HepG2 (cell line): ENCODE measurements around the gene ERLEC1. TPM values are rescaled to one million over a fixed set of nuclear protein-coding genes. Genes with fewer than 3 reads are reported as not detected.

ENCODE experiments used
- HMGA1 ChIP-seq: sonication (generic); formaldehyde crosslinking; conservative IDR thresholded peaks from 2 replicates; pipeline ENCODE4 v1.4.0; 2020; ENCODE audit warnings: missing genetic modification reagents
- HOXD1 ChIP-seq: sonication (generic); formaldehyde crosslinking; IDR thresholded peaks from 2 replicates; pipeline ENCODE4 v1.5.0; 2020; ENCODE audit warnings: missing genetic modification reagents
- PAWR ChIP-seq: sonication (generic); formaldehyde crosslinking; IDR thresholded peaks from 2 replicates; pipeline ENCODE4 v1.4.0; 2020; ENCODE audit warnings: missing genetic modification reagents, mild to moderate bottlenecking, borderline replicate concordance
- SIX1 ChIP-seq: sonication (generic); formaldehyde crosslinking; IDR thresholded peaks from 2 replicates; pipeline ENCODE4 v1.4.0; 2020; ENCODE audit warnings: missing genetic modification reagents, borderline replicate concordance
- SMC3 ChIP-seq: IDR thresholded peaks from 2 replicates; pipeline ENCODE4 v1.6.1; 2011; ENCODE audit warnings: low read length, improper control_type of control experiment
- TEAD3 ChIP-seq: optimal IDR thresholded peaks from 2 replicates; pipeline ENCODE3; 2016; ENCODE audit warnings: borderline replicate concordance
- TP53 ChIP-seq: sonication (generic); formaldehyde crosslinking; conservative IDR thresholded peaks from 2 replicates; pipeline ENCODE4 v1.4.0; 2020; ENCODE audit warnings: missing genetic modification reagents
- ZNF207 ChIP-seq: fragments of 450-650 bp; IDR thresholded peaks from 2 replicates; pipeline ENCODE4 v1.6.1; 2016; ENCODE audit warnings: antibody characterized with exemption, borderline replicate concordance
- ZNF263 ChIP-seq: sonication (generic); formaldehyde crosslinking; IDR thresholded peaks from 2 replicates; pipeline ENCODE4 v1.4.0; 2020; ENCODE audit warnings: missing genetic modification reagents
- ZNF44 ChIP-seq: sonication (generic); formaldehyde crosslinking; IDR thresholded peaks from 2 replicates; pipeline ENCODE4 v1.5.1; 2020; ENCODE audit warnings: mild to moderate bottlenecking, missing genetic modification reagents
- ZNF772 ChIP-seq: sonication (generic); formaldehyde crosslinking; IDR thresholded peaks from 2 replicates; pipeline ENCODE4 v1.5.0; 2020; ENCODE audit warnings: mild to moderate bottlenecking, missing genetic modification reagents
- ZNF790 ChIP-seq: sonication (generic); formaldehyde crosslinking; IDR thresholded peaks from 2 replicates; pipeline ENCODE4 v1.8.0; 2022; ENCODE audit warnings: missing genetic modification reagents, mild to moderate bottlenecking, borderline replicate concordance
- polyA plus RNA-seq, 8 experiments: library from polyadenylated mRNA; depleted of rRNA in 3 of 8; stranded (reverse) in 7 of 8; unstranded in 1 of 8; fragments of >200 nt; fragmentation: Illumina TruSeq in 4 of 8; extraction: Trizol in 4 of 8; gene quantifications; 2 replicates each; pipeline versions ENCODE4 v1.2.1 to v1.2.3, GENCODE V29; 2011 to 2016; ENCODE audit warnings: low read depth in 4 of 8, missing spikeins in 1 of 8, mixed read lengths in 1 of 8; ENCODE audit not compliant: insufficient read depth in 1 of 8
- total RNA-seq, 5 experiments: library from RNA; depleted of rRNA; stranded (reverse); fragments of >200 nt; fragmentation: Illumina TruSeq; extraction: Trizol; gene quantifications; 2 replicates each; pipeline ENCODE4 v1.2.3, GENCODE V29; 2016; ENCODE audit warnings: low read depth in 1 of 5
- TF ChIP-seq, protein P1 (sequence below): sonication (generic); formaldehyde crosslinking; IDR thresholded peaks from 2 replicates; pipeline ENCODE4 v1.9.0; 2021; ENCODE audit warnings: missing genetic modification reagents, borderline replicate concordance
- TF ChIP-seq, protein P2 (sequence below): sonication (generic); formaldehyde crosslinking; IDR thresholded peaks from 2 replicates; pipeline ENCODE4 v1.4.0; 2020; ENCODE audit warnings: missing genetic modification reagents
- TF ChIP-seq, protein P3 (sequence below): sonication (generic); formaldehyde crosslinking; IDR thresholded peaks from 2 replicates; pipeline ENCODE4 v1.4.0; 2020; ENCODE audit warnings: missing genetic modification reagents

The ERLEC1 gene
- total and polyA plus RNA-seq, 2 of the 13 experiments (the other 11 are each of a cell fraction or from before 2014, with no cell fraction given), result 87.3 to 88.4 TPM

DNA sequence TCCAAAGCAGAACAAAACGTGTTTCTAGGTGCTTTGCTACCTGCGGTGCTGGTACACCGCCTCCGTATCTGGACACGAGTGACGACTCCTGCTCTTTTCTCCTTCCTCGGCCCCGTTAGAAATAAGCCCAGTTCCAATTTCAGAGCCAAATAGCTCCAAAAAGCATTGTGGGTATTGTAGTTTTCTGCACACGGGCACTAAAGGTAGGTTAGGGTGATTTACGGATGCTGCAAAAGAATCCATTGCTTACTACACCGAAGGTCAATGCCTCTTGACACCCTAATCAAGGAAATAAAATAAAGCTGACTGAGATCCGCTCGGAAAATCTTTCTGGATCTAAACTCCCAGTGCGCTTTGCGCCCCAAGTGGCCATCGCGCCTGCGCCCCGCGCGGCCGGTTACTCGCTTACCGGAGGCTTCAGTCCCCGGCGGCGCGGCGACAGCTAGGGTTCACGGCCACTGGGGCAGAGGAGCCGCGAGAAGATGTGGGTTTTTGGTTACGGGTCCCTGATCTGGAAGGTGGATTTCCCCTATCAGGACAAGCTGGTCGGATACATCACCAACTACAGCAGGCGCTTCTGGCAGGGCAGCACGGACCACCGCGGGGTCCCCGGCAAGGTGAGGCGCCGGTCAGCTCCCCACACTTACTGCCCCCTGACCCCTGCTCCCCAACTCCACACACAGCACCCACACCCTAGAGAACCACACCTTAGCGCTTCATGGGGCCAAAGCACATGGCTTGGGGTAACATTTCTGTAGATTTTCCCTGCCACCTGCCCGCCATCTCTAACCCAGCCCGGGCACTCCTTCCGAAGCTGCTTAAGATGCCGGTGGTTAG, 19.2 kb upstream of the ERLEC1 start, which contains the start of gene CHAC2 (continued):
- TF ChIP-seq, protein P1, sequence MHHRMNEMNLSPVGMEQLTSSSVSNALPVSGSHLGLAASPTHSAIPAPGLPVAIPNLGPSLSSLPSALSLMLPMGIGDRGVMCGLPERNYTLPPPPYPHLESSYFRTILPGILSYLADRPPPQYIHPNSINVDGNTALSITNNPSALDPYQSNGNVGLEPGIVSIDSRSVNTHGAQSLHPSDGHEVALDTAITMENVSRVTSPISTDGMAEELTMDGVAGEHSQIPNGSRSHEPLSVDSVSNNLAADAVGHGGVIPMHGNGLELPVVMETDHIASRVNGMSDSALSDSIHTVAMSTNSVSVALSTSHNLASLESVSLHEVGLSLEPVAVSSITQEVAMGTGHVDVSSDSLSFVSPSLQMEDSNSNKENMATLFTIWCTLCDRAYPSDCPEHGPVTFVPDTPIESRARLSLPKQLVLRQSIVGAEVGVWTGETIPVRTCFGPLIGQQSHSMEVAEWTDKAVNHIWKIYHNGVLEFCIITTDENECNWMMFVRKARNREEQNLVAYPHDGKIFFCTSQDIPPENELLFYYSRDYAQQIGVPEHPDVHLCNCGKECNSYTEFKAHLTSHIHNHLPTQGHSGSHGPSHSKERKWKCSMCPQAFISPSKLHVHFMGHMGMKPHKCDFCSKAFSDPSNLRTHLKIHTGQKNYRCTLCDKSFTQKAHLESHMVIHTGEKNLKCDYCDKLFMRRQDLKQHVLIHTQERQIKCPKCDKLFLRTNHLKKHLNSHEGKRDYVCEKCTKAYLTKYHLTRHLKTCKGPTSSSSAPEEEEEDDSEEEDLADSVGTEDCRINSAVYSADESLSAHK (CRISPR knock-in tag), result no peak
- TF ChIP-seq SMC3 (no peak), ZNF207 (no peak), ZNF772 (no peak; the same call in 1 of the 2 replicates), ZNF263 (no peak), TP53 (CRISPR knock-in tag) (no peak), PAWR (CRISPR knock-in tag) (no peak), SIX1 (0 out of 2 replicates have a peak, but pooled peaks have one; percentile 7), HMGA1 (CRISPR knock-in tag) (no peak), TEAD3 (no peak), HOXD1 (CRISPR knock-in tag) (no peak), ZNF44 (no peak; the same call in 1 of the 2 replicates), ZNF790 (peak; percentile 55; the same call in 1 of the 2 replicates)
- TF ChIP-seq, protein P2, sequence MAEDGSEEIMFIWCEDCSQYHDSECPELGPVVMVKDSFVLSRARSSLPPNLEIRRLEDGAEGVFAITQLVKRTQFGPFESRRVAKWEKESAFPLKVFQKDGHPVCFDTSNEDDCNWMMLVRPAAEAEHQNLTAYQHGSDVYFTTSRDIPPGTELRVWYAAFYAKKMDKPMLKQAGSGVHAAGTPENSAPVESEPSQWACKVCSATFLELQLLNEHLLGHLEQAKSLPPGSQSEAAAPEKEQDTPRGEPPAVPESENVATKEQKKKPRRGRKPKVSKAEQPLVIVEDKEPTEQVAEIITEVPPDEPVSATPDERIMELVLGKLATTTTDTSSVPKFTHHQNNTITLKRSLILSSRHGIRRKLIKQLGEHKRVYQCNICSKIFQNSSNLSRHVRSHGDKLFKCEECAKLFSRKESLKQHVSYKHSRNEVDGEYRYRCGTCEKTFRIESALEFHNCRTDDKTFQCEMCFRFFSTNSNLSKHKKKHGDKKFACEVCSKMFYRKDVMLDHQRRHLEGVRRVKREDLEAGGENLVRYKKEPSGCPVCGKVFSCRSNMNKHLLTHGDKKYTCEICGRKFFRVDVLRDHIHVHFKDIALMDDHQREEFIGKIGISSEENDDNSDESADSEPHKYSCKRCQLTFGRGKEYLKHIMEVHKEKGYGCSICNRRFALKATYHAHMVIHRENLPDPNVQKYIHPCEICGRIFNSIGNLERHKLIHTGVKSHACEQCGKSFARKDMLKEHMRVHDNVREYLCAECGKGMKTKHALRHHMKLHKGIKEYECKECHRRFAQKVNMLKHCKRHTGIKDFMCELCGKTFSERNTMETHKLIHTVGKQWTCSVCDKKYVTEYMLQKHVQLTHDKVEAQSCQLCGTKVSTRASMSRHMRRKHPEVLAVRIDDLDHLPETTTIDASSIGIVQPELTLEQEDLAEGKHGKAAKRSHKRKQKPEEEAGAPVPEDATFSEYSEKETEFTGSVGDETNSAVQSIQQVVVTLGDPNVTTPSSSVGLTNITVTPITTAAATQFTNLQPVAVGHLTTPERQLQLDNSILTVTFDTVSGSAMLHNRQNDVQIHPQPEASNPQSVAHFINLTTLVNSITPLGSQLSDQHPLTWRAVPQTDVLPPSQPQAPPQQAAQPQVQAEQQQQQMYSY (CRISPR knock-in tag), result no peak; the same call in 1 of the 2 replicates
- TF ChIP-seq, protein P3, sequence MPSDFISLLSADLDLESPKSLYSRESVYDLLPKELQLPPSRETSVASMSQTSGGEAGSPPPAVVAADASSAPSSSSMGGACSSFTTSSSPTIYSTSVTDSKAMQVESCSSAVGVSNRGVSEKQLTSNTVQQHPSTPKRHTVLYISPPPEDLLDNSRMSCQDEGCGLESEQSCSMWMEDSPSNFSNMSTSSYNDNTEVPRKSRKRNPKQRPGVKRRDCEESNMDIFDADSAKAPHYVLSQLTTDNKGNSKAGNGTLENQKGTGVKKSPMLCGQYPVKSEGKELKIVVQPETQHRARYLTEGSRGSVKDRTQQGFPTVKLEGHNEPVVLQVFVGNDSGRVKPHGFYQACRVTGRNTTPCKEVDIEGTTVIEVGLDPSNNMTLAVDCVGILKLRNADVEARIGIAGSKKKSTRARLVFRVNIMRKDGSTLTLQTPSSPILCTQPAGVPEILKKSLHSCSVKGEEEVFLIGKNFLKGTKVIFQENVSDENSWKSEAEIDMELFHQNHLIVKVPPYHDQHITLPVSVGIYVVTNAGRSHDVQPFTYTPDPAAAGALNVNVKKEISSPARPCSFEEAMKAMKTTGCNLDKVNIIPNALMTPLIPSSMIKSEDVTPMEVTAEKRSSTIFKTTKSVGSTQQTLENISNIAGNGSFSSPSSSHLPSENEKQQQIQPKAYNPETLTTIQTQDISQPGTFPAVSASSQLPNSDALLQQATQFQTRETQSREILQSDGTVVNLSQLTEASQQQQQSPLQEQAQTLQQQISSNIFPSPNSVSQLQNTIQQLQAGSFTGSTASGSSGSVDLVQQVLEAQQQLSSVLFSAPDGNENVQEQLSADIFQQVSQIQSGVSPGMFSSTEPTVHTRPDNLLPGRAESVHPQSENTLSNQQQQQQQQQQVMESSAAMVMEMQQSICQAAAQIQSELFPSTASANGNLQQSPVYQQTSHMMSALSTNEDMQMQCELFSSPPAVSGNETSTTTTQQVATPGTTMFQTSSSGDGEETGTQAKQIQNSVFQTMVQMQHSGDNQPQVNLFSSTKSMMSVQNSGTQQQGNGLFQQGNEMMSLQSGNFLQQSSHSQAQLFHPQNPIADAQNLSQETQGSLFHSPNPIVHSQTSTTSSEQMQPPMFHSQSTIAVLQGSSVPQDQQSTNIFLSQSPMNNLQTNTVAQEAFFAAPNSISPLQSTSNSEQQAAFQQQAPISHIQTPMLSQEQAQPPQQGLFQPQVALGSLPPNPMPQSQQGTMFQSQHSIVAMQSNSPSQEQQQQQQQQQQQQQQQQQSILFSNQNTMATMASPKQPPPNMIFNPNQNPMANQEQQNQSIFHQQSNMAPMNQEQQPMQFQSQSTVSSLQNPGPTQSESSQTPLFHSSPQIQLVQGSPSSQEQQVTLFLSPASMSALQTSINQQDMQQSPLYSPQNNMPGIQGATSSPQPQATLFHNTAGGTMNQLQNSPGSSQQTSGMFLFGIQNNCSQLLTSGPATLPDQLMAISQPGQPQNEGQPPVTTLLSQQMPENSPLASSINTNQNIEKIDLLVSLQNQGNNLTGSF (CRISPR knock-in tag), result no peak
